OCI-M1 (cell line): ENCODE results near the gene OTUD7B.

Experiments
- DNase-seq: peaks from one replicate; lab custom pipeline; 2025; lab: John Stamatoyannopoulos, UW

OTUD7B gene

DNA sequence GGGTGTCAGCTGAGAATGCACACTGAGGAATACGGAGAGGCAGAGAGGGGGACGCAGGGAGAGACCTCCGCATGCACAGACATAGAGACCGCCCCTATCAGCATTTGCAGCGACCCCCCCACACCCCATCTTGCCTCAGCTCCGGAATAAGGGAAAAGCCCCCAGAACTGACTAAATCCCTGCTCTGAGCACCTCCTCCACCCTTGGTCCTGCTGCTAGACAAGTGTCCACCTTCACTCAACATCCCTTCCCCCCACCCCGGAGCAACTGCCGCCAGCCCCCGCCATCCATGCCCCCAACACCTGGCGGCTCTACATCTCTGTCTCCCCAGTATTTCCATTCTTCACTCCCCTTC lies 93.7 kb downstream of the OTUD7B start:
- DNase-seq: no peak

DNA sequence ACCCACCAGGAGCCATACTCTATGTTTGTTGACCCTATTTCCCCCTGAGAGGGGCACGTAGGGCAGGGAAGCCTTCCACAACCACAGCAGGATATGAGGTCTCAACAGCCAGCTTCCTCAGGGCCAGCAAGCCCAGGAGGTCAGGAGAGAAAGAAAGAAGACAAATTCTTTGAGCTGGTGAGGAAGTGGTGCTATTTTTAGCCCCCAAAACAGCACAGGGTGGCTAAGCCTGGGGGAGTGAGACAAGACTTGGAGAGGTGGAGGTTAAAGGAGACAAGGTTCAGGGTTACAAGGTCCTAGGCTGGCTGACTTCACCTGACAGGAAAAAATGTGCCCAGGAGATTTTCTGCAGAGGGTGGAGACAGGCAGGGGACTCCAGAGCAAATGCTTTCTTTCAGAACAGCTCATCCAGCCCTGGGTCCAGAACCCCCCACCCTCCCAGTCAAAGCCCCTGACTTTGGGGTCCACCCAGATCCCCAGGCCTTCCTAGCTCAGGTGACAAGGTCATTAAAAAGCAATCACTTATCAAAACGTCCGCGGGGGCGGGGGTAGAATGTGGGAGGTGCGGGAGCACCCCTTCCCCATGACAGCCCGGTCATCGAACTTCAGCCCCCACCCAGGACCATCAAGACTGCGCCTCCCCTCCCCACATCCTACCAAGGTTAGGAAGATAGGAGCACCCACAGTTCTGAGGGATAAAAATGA lies 94.2 kb downstream of the OTUD7B start:
- no peak for DNase-seq

DNA sequence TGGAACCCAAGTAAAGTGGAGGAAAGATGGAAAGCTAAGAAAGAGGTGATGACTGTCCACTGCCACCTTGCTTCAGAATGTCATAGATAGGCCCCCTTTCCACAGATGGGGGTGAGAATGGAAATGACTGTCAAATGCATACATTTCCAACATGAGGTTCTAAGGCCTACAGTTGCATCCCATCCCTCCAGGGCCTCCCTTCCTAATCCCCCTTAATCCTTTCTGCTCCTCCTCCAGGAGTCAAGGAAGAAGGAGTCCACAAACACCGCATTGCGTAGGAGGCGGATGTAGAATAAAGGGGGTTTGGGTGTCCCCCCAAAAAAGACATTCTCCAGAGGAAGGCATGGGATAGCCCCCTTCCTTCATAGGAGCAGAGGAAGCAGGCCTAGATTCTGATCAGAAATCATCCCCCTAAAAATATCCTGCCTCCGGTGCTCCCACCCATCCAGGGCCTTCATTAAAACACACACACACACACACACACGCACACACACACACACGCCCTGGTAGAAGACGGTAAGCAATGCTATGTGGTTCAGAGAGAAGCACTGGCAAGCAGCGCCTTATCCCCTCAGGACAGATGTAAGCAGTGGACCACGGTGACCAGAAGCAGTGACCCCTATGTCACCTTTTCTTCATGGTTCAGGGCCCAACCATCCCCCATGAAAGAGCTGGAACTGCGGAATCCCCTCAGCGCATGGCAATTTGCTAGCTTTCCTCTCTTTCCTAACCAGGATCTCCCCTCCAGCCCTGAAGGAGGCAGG lies 94.9 kb downstream of the OTUD7B start:
- DNase-seq: no peak

DNA sequence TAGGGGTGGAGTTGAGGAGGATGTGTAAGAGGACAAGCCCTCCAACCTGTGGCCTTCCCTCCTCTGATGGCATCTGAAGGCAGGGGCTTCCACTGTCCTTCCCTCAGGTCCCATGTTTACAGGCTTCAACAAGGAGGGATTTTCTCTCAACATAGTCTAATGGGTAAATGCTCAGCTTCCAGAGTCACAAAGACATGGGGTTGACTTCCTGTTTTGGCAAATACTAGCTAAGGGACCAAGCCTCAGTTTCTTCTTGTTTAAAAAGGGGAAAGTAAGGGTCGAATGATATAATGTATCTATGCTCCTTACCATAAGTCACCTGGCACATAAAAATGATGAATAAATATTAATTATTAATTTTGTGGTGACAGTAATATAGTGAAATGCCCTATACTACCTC lies 96.0 kb downstream of the OTUD7B start:
- no peak for DNase-seq

GRCh38 chr1:149906570-149907075 lies 103.9 kb downstream of the OTUD7B start:
- DNase-seq: peak; percentile 61

- DNase-seq: no peak
Measured at GRCh38 chr1:149903836-149904491, 106.6 kb downstream of the OTUD7B start.

DNA sequence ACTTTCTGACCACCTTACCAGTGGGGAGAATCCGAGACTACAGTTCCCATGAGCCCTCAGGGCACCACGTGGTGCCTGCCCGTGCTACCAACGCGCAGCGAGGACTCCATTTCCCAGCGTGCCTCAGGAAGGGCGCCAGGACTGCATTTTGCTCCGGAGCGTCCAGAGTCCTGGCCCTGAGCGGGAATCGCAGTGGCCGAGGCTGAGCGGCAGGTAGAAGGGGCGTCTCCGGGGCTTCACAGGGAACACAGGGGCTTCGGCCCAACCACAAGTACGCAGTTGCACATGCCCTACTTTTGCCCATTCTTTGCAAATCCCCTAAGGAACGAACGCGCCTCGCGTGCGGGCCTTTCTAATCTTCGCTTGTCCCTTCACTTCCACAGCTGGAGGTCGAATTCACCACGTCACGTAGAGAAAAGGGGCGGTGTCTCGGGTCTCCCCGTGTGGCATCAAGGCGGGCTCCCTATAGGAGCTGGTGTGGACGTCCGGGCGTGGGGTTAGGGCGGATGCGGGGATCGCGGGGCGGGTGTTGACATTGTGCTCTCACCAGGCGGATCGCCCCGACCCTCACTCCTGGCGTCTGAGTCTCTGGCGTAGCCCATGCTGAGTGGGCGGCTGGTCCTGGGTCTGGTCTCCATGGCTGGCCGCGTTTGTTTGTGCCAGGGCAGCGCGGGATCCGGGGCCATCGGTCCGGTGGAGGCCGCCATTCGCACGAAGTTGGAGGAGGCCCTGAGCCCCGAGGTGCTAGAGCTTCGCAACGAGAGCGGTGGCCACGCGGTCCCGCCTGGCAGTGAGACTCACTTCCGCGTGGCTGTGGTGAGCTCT lies 110.9 kb downstream of the OTUD7B start, which contains the start of gene BOLA1:
BOLA1 (plus strand) TSS at position 109 of the 825 bp plus-strand sequence; CDS start at position 601, 492 bp downstream.
- DNase-seq: peak; percentile 96

DNA sequence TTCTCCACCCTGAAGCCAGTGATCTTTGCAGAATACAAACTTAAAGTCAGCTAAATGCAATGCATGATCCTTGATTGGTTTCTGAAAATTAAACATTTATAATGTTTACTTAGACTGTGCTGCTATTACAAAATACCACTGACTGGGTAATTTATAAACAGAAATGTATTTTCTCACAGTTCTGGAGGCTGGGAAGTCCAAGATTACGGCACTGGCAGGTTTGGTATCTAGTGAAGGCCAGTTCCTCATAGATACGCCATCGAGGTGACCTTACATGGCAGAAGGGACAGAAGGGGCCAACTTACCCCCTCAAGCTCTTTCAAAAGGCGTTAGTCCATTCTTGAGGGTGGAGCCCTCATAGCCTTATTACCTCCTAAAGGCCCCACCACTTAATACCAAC lies 114.0 kb downstream of the OTUD7B start:
- DNase-seq: no peak

- peak; percentile 85 for DNase-seq
Measured at GRCh38 chr1:149888999-149889289, 121.6 kb downstream of the OTUD7B start.

GRCh38 chr1:149888247-149888998 lies 122.1 kb downstream of the OTUD7B start:
- peak; percentile 100 for DNase-seq
